B cell (primary cell): Measurements from ENCODE around the gene SYTL2. TPM values are rescaled to one million over a fixed set of nuclear protein-coding genes. Genes with fewer than 3 reads are reported as not detected.

Experiments used
- ATAC-seq: fragments of 200-7000 bp; cut with Tn5 transposase; one replicate; pipeline ENCODE4 v1.10.0; 2021; ENCODE audit warnings: low read depth, mild to moderate bottlenecking, moderate number of reproducible peaks, moderate library complexity
- CTCF ChIA-PET: fragments of 350-600 bp; sonication (Branson Sonifier 250); formaldehyde crosslinking; loops from one replicate; lab custom pipeline; 2021; ENCODE audit warnings: antibody characterized with exemption, inconsistent platforms; lab: Charles Lee
- POLR2A ChIA-PET: fragments of 350-600 bp; sonication (Branson Sonifier 250); formaldehyde crosslinking; loops from one replicate; lab custom pipeline; 2021; ENCODE audit warnings: antibody characterized with exemption; lab: Charles Lee
- DNase-seq: peaks from one replicate; pipeline ENCODE4 v3.0.0; 2013
- H2AFZ ChIP-seq: 2 replicates; pipeline ENCODE4 v1.6.1; 2012; ENCODE audit warnings: mild to moderate bottlenecking, low read depth, low read length; ENCODE audit not compliant: insufficient read depth, poor library complexity, severe bottlenecking
- H3K27ac ChIP-seq, 2 donors: 1 replicate in 1 of 2; 2 replicates in 1 of 2; pipeline ENCODE4 v1.5.1; 2012 to 2013; ENCODE audit warnings: low read length in 2 of 2, mild to moderate bottlenecking in 2 of 2, moderate library complexity in 1 of 2
- H3K27me3 ChIP-seq, 4 experiments: fragments of 200-600 bp in 1 of 4; sonication (generic) in 1 of 4; replicated peaks in 1 of 4; 1 replicate in 2 of 4; 2 replicates in 2 of 4; pipeline versions ENCODE4 v1.6.1 to v1.7.0; 2013 to 2016; ENCODE audit warnings: low read length in 3 of 4, mild to moderate bottlenecking in 2 of 4, mixed read lengths in 1 of 4, moderate library complexity in 1 of 4; ENCODE audit not compliant: insufficient read depth in 4 of 4, control insufficient read depth in 3 of 4; ENCODE audit errors: control extremely low read depth in 1 of 4
- H3K36me3 ChIP-seq, 2 experiments: replicated peaks in 1 of 2; 1 replicate in 1 of 2; 2 replicates in 1 of 2; pipeline versions ENCODE4 v1.6.1 to v1.7.1; 2013; ENCODE audit warnings: low read length in 1 of 2; ENCODE audit not compliant: insufficient read depth in 2 of 2, control insufficient read depth in 1 of 2; ENCODE audit errors: control extremely low read depth in 1 of 2, extremely low read depth in 1 of 2
- H3K4me1 ChIP-seq, 2 donors: fragments of 200-600 bp in 1 of 2; sonication (generic) in 1 of 2; 1 replicate in 1 of 2; 2 replicates in 1 of 2; pipeline versions ENCODE4 v1.5.1 to v1.6.1; 2013 to 2017; ENCODE audit warnings: low read length in 2 of 2; ENCODE audit not compliant: control insufficient read depth in 2 of 2, insufficient read depth in 2 of 2
- H3K4me2 ChIP-seq: replicated peaks from 2 replicates; pipeline ENCODE3; 2012; ENCODE audit warnings: mild to moderate bottlenecking, low read depth, low read length; ENCODE audit not compliant: poor library complexity, severe bottlenecking
- H3K4me3 ChIP-seq, 5 experiments: fragments of 200-600 bp in 1 of 5; sonication (generic) in 1 of 5; 1 replicate in 3 of 5; 2 replicates in 2 of 5; pipeline versions ENCODE4 v1.5.1 to v1.7.0; 2011 to 2016; ENCODE audit warnings: low read length in 4 of 5, mild to moderate bottlenecking in 4 of 5, low read depth in 2 of 5, control low read depth in 1 of 5, moderate library complexity in 1 of 5; ENCODE audit not compliant: insufficient read depth in 1 of 5; ENCODE audit errors: control extremely low read depth in 1 of 5, extremely low read depth in 1 of 5
- H3K79me2 ChIP-seq: fragments of 200-600 bp; sonication (generic); one replicate; pipeline ENCODE4 v1.6.0; 2016; ENCODE audit warnings: low read length; ENCODE audit not compliant: control insufficient read depth, insufficient read depth
- H3K9ac ChIP-seq: fragments of 200-600 bp; sonication (generic); 2 replicates; pipeline ENCODE4 v1.6.1; 2017; ENCODE audit warnings: mild to moderate bottlenecking, low read length, moderate library complexity
- H3K9me3 ChIP-seq, 3 donors: one replicate each; pipeline versions ENCODE4 v1.6.1 to v1.7.1; 2013; ENCODE audit warnings: low read length in 2 of 3; ENCODE audit not compliant: control insufficient read depth in 2 of 3, insufficient read depth in 1 of 3; ENCODE audit errors: control extremely low read depth in 1 of 3
- H4K20me1 ChIP-seq: 2 replicates; pipeline ENCODE4 v1.6.0; 2012; ENCODE audit warnings: mild to moderate bottlenecking, low read length; ENCODE audit not compliant: insufficient read depth, control insufficient read depth, poor library complexity, severe bottlenecking
- H3K27ac Mint-ChIP-seq: one replicate; pipeline ENCODE4 v1.8.0; 2021; ENCODE audit warnings: mixed read lengths
- H3K27me3 Mint-ChIP-seq: one replicate; pipeline ENCODE4 v1.8.0; 2021; ENCODE audit warnings: mixed read lengths
- H3K4me1 Mint-ChIP-seq: one replicate; pipeline ENCODE4 v1.8.0; 2021; ENCODE audit warnings: mixed read lengths
- H3K4me3 Mint-ChIP-seq: one replicate; pipeline ENCODE4 v1.8.0; 2021; ENCODE audit warnings: mixed read lengths
- H3K9me3 Mint-ChIP-seq: one replicate; pipeline ENCODE4 v1.8.0; 2022; ENCODE audit warnings: mixed read lengths; ENCODE audit not compliant: insufficient read depth
- EZH2 ChIP-seq: IDR thresholded peaks from 2 replicates; pipeline ENCODE4 v1.6.1; 2012; ENCODE audit warnings: borderline replicate concordance, low read depth, mild to moderate bottlenecking, moderate library complexity, low read length; ENCODE audit not compliant: insufficient read depth, poor library complexity, severe bottlenecking
- WGBS: methylation state at CpG from one replicate; pipeline ENCODE4 v1.1.5; 2013; ENCODE audit warnings: missing lambda C conversion rate; ENCODE audit not compliant: insufficient coverage; 5-methylcytosine and 5-hydroxymethylcytosine counted together
- intact Hi-C: fragments of 100-400 bp; cut with micrococcal nuclease; formaldehyde crosslinking; loops from one replicate; pipeline ENCODE4 v1.10.0; 2022
- polyA plus RNA-seq: library from polyadenylated mRNA; depleted of rRNA; stranded (reverse); fragments of >200 nt; gene quantifications from 2 replicates; pipeline ENCODE4 v1.2.3, GENCODE V29; 2012
- total RNA-seq, 2 donors: library from RNA; stranded (reverse); fragments of 120-200 nt in 1 of 2; gene quantifications; 1 replicate in 1 of 2; 2 replicates in 1 of 2; pipeline versions ENCODE4 v1.2.3 to v1.2.4, GENCODE V29; 2013 to 2022
- TF ChIP-seq, protein P1 (sequence below): fragments of 200-600 bp; IDR thresholded peaks from one replicate; pipeline ENCODE4 v1.8.0; 2022; ENCODE audit warnings: antibody characterized with exemption, mild to moderate bottlenecking

The SYTL2 gene
- total and polyA plus RNA-seq, 2 donors (not counting 1 experiment from before 2014, with no cell fraction given): 0.86 to 2.9 TPM

DNA sequence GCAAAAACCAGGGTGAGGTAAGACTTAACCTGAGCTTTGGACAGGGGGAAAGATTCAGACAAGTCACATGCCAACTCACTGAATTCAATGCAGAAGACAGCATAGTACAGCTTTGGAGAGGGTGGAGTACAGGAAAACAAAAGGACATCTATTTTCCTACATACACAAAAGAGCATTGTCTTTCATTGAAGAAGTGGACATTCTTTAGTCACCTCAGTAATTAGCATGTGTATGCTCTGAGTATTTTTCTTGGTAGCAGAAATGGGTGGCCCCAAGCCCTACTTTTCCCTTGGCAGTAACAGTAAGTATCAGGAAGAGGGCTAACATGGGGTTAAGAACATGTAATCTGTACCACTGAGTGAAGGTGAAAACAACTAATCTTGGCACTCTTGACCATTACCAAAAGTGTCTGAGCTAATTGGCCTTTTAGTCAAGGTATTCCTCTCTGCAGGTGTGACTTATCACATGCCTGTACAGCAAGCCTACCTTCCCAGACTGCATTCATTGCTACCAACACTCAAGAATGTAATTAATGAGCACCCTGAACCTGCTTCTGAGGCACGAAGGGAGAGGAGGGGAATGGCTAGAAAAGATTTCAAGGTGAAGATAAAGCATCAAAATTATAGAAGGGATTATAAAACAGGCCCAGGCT lies 33.9 kb downstream of the SYTL2 start:
- no peaks in the 10 kb centered on the region for H3K36me3 ChIP-seq
- peaks cover 5% of the 10 kb centered on the region for H3K27me3 Mint-ChIP-seq
- TF ChIP-seq EZH2: no peak
- TF ChIP-seq, protein P1, sequence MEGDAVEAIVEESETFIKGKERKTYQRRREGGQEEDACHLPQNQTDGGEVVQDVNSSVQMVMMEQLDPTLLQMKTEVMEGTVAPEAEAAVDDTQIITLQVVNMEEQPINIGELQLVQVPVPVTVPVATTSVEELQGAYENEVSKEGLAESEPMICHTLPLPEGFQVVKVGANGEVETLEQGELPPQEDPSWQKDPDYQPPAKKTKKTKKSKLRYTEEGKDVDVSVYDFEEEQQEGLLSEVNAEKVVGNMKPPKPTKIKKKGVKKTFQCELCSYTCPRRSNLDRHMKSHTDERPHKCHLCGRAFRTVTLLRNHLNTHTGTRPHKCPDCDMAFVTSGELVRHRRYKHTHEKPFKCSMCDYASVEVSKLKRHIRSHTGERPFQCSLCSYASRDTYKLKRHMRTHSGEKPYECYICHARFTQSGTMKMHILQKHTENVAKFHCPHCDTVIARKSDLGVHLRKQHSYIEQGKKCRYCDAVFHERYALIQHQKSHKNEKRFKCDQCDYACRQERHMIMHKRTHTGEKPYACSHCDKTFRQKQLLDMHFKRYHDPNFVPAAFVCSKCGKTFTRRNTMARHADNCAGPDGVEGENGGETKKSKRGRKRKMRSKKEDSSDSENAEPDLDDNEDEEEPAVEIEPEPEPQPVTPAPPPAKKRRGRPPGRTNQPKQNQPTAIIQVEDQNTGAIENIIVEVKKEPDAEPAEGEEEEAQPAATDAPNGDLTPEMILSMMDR: no peak
- ChIA-PET POLR2A (no interaction called here), CTCF (no interaction called here)
- no peak overlapping the region for H2AFZ ChIP-seq
- H3K4me3 ChIP-seq: no peak overlapping the region
- no peaks in the 10 kb centered on the region for H3K9me3 Mint-ChIP-seq
- H3K9me3 ChIP-seq: peaks cover 0 to 5% (median 2%) of the 10 kb centered on the region in 3 donors
- no CpG with 5 or more reads among the region's 1 CpG for WGBS
- ATAC-seq: no peak
- H3K4me1 Mint-ChIP-seq: no peaks in the 10 kb centered on the region
- H3K27me3 ChIP-seq: no peaks in the 10 kb centered on the region
- no peaks in the 10 kb centered on the region for H4K20me1 ChIP-seq
- H3K4me2 ChIP-seq: no peak overlapping the region
- H3K27ac Mint-ChIP-seq: no peak overlapping the region
- no peak for DNase-seq
- H3K4me3 Mint-ChIP-seq: no peak overlapping the region
- no peak overlapping the region for H3K9ac ChIP-seq
- no peaks in the 10 kb centered on the region for H3K4me1 ChIP-seq
- no peak overlapping the region for H3K27ac ChIP-seq
- no peaks in the 10 kb centered on the region for H3K79me2 ChIP-seq
- intact Hi-C loops: no loop called here

GRCh38 chr11:85774256-85775101 lies 36.5 kb downstream of the SYTL2 start:
- Histone ChIP-seq H4K20me1 (no peaks in the 10 kb centered on the region), H3K4me1 (no peaks in the 10 kb centered on the region), H3K27ac (no peak overlapping the region), H3K4me2 (no peak overlapping the region), H3K9me3 (no peaks in the 10 kb centered on the region), H3K79me2 (no peaks in the 10 kb centered on the region), H3K27me3 (no peaks in the 10 kb centered on the region), H2AFZ (no peak overlapping the region), H3K9ac (no peak overlapping the region), H3K36me3 (no peaks in the 10 kb centered on the region), H3K4me3 (no peak overlapping the region)
- TF ChIP-seq, protein P1: no peak
- no peak for TF ChIP-seq EZH2
- POLR2A ChIA-PET: no interaction called here
- 77% methylated on average over 2 of the region's 4 CpGs for WGBS
- ATAC-seq (no peak), DNase-seq (no peak)
- Mint-ChIP-seq H3K4me3 (no peak overlapping the region), H3K27me3 (no peaks in the 10 kb centered on the region), H3K9me3 (no peaks in the 10 kb centered on the region), H3K4me1 (no peaks in the 10 kb centered on the region), H3K27ac (no peak overlapping the region)
- intact Hi-C loops: no loop called here
- CTCF ChIA-PET: interaction anchor here (1.2 kb wide), 1 partner anchor 11 kb away, joined by 3 read pairs; no protein-coding TSS in a partner anchor
